Stimulated activated CD8-positive, alpha-beta memory T cell treated with anti-CD3 and anti-CD28 coated beads, Interleukin-12 subunit alpha, Interleukin-12 subunit beta, amount 100 ng/mL, for 4 hours (primary cell): ENCODE data around the gene HSBP1L1.

ENCODE experiments used
- DNase-seq: peaks from one replicate; pipeline ENCODE4 v3.0.0-alpha.2; 2020; ENCODE audit warnings: low read depth

HSBP1L1 gene

GRCh38 chr18:79930020-79930642 lies 34.3 kb upstream of the HSBP1L1 start:
- no peak for DNase-seq

GRCh38 chr18:79931475-79931874 lies 33.0 kb upstream of the HSBP1L1 start:
- no peak for DNase-seq

GRCh38 chr18:79932907-79933306 lies 31.5 kb upstream of the HSBP1L1 start:
- no peak for DNase-seq

GRCh38 chr18:79933765-79934164 lies 30.7 kb upstream of the HSBP1L1 start:
- no peak for DNase-seq

GRCh38 chr18:79934311-79935097 lies 29.9 kb upstream of the HSBP1L1 start:
- DNase-seq: no peak

- no peak for DNase-seq
These were observed 29.4 kb upstream of the HSBP1L1 start for GRCh38 chr18:79935098-79935480.

GRCh38 chr18:79935499-79935898 lies 28.9 kb upstream of the HSBP1L1 start:
- no peak for DNase-seq

GRCh38 chr18:79935925-79936324 lies 28.5 kb upstream of the HSBP1L1 start:
- no peak for DNase-seq

- no peak for DNase-seq
These were observed 27.8 kb upstream of the HSBP1L1 start for GRCh38 chr18:79936641-79937040.

GRCh38 chr18:79937103-79937860 lies 27.2 kb upstream of the HSBP1L1 start:
- DNase-seq: no peak

GRCh38 chr18:79938196-79938595 lies 26.2 kb upstream of the HSBP1L1 start:
- no peak for DNase-seq

GRCh38 chr18:79939096-79939495 lies 25.3 kb upstream of the HSBP1L1 start:
- no peak for DNase-seq

- DNase-seq: no peak
These were observed 24.2 kb upstream of the HSBP1L1 start for GRCh38 chr18:79940126-79940813.

GRCh38 chr18:79940814-79941472 lies 23.5 kb upstream of the HSBP1L1 start:
- DNase-seq: no peak

- no peak for DNase-seq
These were observed 22.8 kb upstream of the HSBP1L1 start for GRCh38 chr18:79941473-79942119.

GRCh38 chr18:79942211-79942610 lies 22.2 kb upstream of the HSBP1L1 start:
- DNase-seq: no peak

GRCh38 chr18:79942786-79943607 lies 21.4 kb upstream of the HSBP1L1 start:
- DNase-seq: no peak

GRCh38 chr18:79943608-79944125 lies 20.8 kb upstream of the HSBP1L1 start:
- no peak for DNase-seq

- DNase-seq: no peak
These were observed 20.2 kb upstream of the HSBP1L1 start for GRCh38 chr18:79944126-79944731.

GRCh38 chr18:79944746-79945117 lies 19.7 kb upstream of the HSBP1L1 start:
- DNase-seq: no peak
